Activated naive CD4-positive, alpha-beta T cell treated with Interleukin-2 at 50 U/mL for 16 hours (primary cell): Measurements from ENCODE around the gene VPS37D.
A peak's percentile ranks its signal among the peaks of the same experiment; 100 is the strongest.

Experiments used
- DNase-seq: peaks from one replicate; pipeline ENCODE4 v3.0.0-alpha.2; 2020

The VPS37D gene

GRCh38 chr7:73681031-73681430 lies 13.4 kb downstream of the VPS37D start:
- no peak for DNase-seq

GRCh38 chr7:73682745-73683055 lies 15.1 kb downstream of the VPS37D start:
- no peak for DNase-seq

- DNase-seq: peak; percentile 95
These were observed 15.6 kb downstream of the VPS37D start, which contains the start of the genes BUD23 and DNAJC30 for GRCh38 chr7:73683056-73683787. Gene BUD23 (plus strand): TSS chr7:73683597. CDS start chr7:73683626, 29 bp downstream. Gene DNAJC30 (minus strand): TSS chr7:73683453. CDS start chr7:73683423, 30 bp downstream.

GRCh38 chr7:73683788-73684693 lies 16.4 kb downstream of the VPS37D start:
- no peak for DNase-seq

- DNase-seq: no peak
These were observed 17.7 kb downstream of the VPS37D start for GRCh38 chr7:73685311-73685710.

GRCh38 chr7:73688288-73688687 lies 20.7 kb downstream of the VPS37D start:
- no peak for DNase-seq

GRCh38 chr7:73690646-73691045 lies 23.0 kb downstream of the VPS37D start:
- DNase-seq: no peak

- DNase-seq: no peak
These were observed 28.7 kb downstream of the VPS37D start for GRCh38 chr7:73696372-73696771.

GRCh38 chr7:73698410-73698809 lies 30.8 kb downstream of the VPS37D start:
- no peak for DNase-seq

- no peak for DNase-seq
These were observed 31.9 kb downstream of the VPS37D start for GRCh38 chr7:73699370-73700068.

GRCh38 chr7:73700069-73700423 lies 32.4 kb downstream of the VPS37D start:
- DNase-seq: no peak

- no peak for DNase-seq
These were observed 33.0 kb downstream of the VPS37D start for GRCh38 chr7:73700581-73701134.

GRCh38 chr7:73701357-73701995 lies 33.8 kb downstream of the VPS37D start:
- peak; percentile 53 for DNase-seq

GRCh38 chr7:73702226-73702625 lies 34.6 kb downstream of the VPS37D start:
- no peak for DNase-seq

- no peak for DNase-seq
These were observed 35.0 kb downstream of the VPS37D start for GRCh38 chr7:73702665-73703064.

GRCh38 chr7:73703225-73703624 lies 35.6 kb downstream of the VPS37D start:
- no peak for DNase-seq

- peak; percentile 27 for DNase-seq
These were observed 36.4 kb downstream of the VPS37D start for GRCh38 chr7:73703757-73704639.

- DNase-seq: no peak
These were observed 37.3 kb downstream of the VPS37D start for GRCh38 chr7:73704640-73705550.

GRCh38 chr7:73705551-73705920 lies 37.9 kb downstream of the VPS37D start:
- DNase-seq: no peak
